GM10266 (cell line): ENCODE measurements around the gene MMP3.

Experiments used
- DNase-seq: peaks from one replicate; pipeline ENCODE4 v3.0.0; 2012; ENCODE audit errors: extremely low spot score
- CTCF ChIP-seq: IDR thresholded peaks from 2 replicates; pipeline ENCODE4 v1.5.1; 2012; ENCODE audit warnings: mild to moderate bottlenecking, low read depth; ENCODE audit not compliant: control insufficient read depth, insufficient read depth; ENCODE audit errors: missing control alignments

MMP3 gene

GRCh38 chr11:102806296-102806695 lies 37.1 kb downstream of the MMP3 start:
- no peak for DNase-seq
- no peak for TF ChIP-seq CTCF

GRCh38 chr11:102802341-102802740 lies 41.1 kb downstream of the MMP3 start:
- TF ChIP-seq CTCF: no peak
- no peak for DNase-seq

- DNase-seq: no peak
- TF ChIP-seq CTCF: no peak
These were observed 42.6 kb downstream of the MMP3 start for GRCh38 chr11:102800767-102801166.

GRCh38 chr11:102799681-102800340 lies 43.6 kb downstream of the MMP3 start:
- DNase-seq: no peak
- TF ChIP-seq CTCF: no peak

- TF ChIP-seq CTCF: no peak
- DNase-seq: no peak
These were observed 45.2 kb downstream of the MMP3 start, which contains the start of gene MMP1 for GRCh38 chr11:102798012-102798746. Gene MMP1, minus strand, starts transcription at chr11:102798160. Its CDS starts 68 bp downstream, at chr11:102798092.

- peak; percentile 51 for DNase-seq
- TF ChIP-seq CTCF: peak; percentile 43
These were observed 49.0 kb downstream of the MMP3 start for GRCh38 chr11:102794382-102794781.
